Breast epithelium (tissue), 3 donors: ENCODE measurements around the gene SHROOM2.

ENCODE experiments used
- CTCF ChIP-seq, 3 donors: fragments of 450-650 bp; IDR thresholded peaks; one replicate each; pipeline ENCODE4 v1.5.1; 2016 to 2017; ENCODE audit warnings: antibody characterized with exemption in 3 of 3, mild to moderate bottlenecking in 3 of 3, moderate library complexity in 3 of 3
- POLR2A ChIP-seq: fragments of 450-650 bp; IDR thresholded peaks from one replicate; pipeline ENCODE4 v1.6.1; 2016; ENCODE audit warnings: antibody characterized with exemption, mild to moderate bottlenecking, moderate library complexity

- TF ChIP-seq POLR2A (no peak), CTCF (IDR thresholded peaks at IDR 0.05) (no peak)
These were observed 90.0 kb downstream of the SHROOM2 start for GRCh38 chrX:9876201-9876600.
